ENCODE measurements around the gene AIFM3. TPM values are rescaled to one million over a fixed set of nuclear protein-coding genes. Genes with fewer than 3 reads are reported as not detected.
A peak's percentile ranks its signal among the peaks of the same experiment; 100 is the strongest.

Gene AIFM3
- polyA plus RNA-seq, 1 donor, result 0.45 TPM

GRCh38 chr22:20991252-20992055 lies 24.4 kb downstream of the AIFM3 start:
- DNase-seq, result no peak

- DNase-seq, result no peak
Measured at GRCh38 chr22:20992056-20992442, 25.0 kb downstream of the AIFM3 start.

- DNase-seq, result no peak
Measured at GRCh38 chr22:20992456-20993303, 25.6 kb downstream of the AIFM3 start.

GRCh38 chr22:20993304-20994127 lies 26.5 kb downstream of the AIFM3 start:
- DNase-seq, result no peak

GRCh38 chr22:20994128-20994901 lies 27.3 kb downstream of the AIFM3 start:
- no peak for DNase-seq

GRCh38 chr22:20994902-20995241 lies 27.8 kb downstream of the AIFM3 start:
- DNase-seq, result no peak

- no peak for DNase-seq
Measured at GRCh38 chr22:20995329-20996030, 28.4 kb downstream of the AIFM3 start.

GRCh38 chr22:20996031-20996410 lies 29.0 kb downstream of the AIFM3 start:
- no peak for DNase-seq

GRCh38 chr22:20996598-20997535 lies 29.8 kb downstream of the AIFM3 start:
- DNase-seq, result no peak

GRCh38 chr22:20997536-20998257 lies 30.6 kb downstream of the AIFM3 start:
- no peak for DNase-seq

- no peak for DNase-seq
Measured at GRCh38 chr22:20998411-20999336, 31.6 kb downstream of the AIFM3 start.

GRCh38 chr22:20999350-21000206 lies 32.5 kb downstream of the AIFM3 start:
- DNase-seq, result no peak

GRCh38 chr22:21000207-21000986 lies 33.3 kb downstream of the AIFM3 start:
- DNase-seq, result no peak

GRCh38 chr22:21000987-21001600 lies 34.0 kb downstream of the AIFM3 start:
- DNase-seq, result no peak

GRCh38 chr22:21001601-21002325 lies 34.7 kb downstream of the AIFM3 start, which contains the start of gene THAP7:
Gene THAP7, minus strand, starts transcription at chr22:21002118. Its CDS starts 207 bp downstream, at chr22:21001911.
- peak; percentile 98 for DNase-seq
